ENCODE results near the gene BCL11B.

GRCh38 chr14:99129998-99130397, 142.0 kb downstream of the BCL11B start:
- TF ChIP-seq POLR2A (IDR thresholded peaks at IDR 0.05; ENCODE audit: low read length) (no peak), GATA1 (IDR thresholded peaks at IDR 0.05; ENCODE audit: low read depth, low read length) (no peak)

Measured in erythroblast (primary cell).